H9 (cell line): Measurements from ENCODE around the gene INPP4A. TPM values are rescaled to one million over a fixed set of nuclear protein-coding genes. Genes with fewer than 3 reads are reported as not detected.

Experiments
- DNase-seq: peaks from one replicate; pipeline ENCODE4 v3.0.0-alpha.2; 2017
- H2AFZ ChIP-seq: one replicate; pipeline ENCODE4 v1.6.1; 2013; ENCODE audit warnings: mild to moderate bottlenecking, low read length, control low read depth, moderate library complexity
- H2AK5ac ChIP-seq: 2 replicates; pipeline ENCODE4 v1.6.1; 2013; ENCODE audit warnings: low read length, control low read depth, mixed read lengths; ENCODE audit not compliant: insufficient read length
- H2BK120ac ChIP-seq: one replicate; pipeline ENCODE4 v1.6.1; 2013; ENCODE audit warnings: low read depth, mild to moderate bottlenecking, low read length, control low read depth, inconsistent platforms; ENCODE audit not compliant: poor library complexity, severe bottlenecking
- H2BK12ac ChIP-seq: 2 replicates; pipeline ENCODE4 v1.6.1; 2013; ENCODE audit warnings: low read length, control low read depth, mixed read lengths, low read depth; ENCODE audit not compliant: insufficient read length
- H2BK15ac ChIP-seq: 2 replicates; pipeline ENCODE4 v1.6.1; 2013; ENCODE audit warnings: low read depth, low read length, control low read depth
- H2BK20ac ChIP-seq: one replicate; pipeline ENCODE4 v1.6.1; 2013; ENCODE audit warnings: low read depth, mild to moderate bottlenecking, low read length, control low read depth, inconsistent platforms; ENCODE audit not compliant: poor library complexity, severe bottlenecking
- H2BK5ac ChIP-seq: 2 replicates; pipeline ENCODE4 v1.6.1; 2013; ENCODE audit warnings: low read length, control low read depth, mixed read lengths; ENCODE audit not compliant: insufficient read length
- H3K14ac ChIP-seq: 2 replicates; pipeline ENCODE4 v1.6.1; 2013; ENCODE audit warnings: low read length, control low read depth; ENCODE audit not compliant: insufficient read depth
- H3K18ac ChIP-seq: 2 replicates; pipeline ENCODE4 v1.6.1; 2013; ENCODE audit warnings: low read depth, mild to moderate bottlenecking, mixed read lengths, low read length, control low read depth; ENCODE audit not compliant: insufficient read length
- H3K23ac ChIP-seq: 2 replicates; pipeline ENCODE4 v1.6.1; 2013; ENCODE audit warnings: low read length, control low read depth, mixed read lengths, low read depth; ENCODE audit not compliant: insufficient read length
- H3K23me2 ChIP-seq: 2 replicates; pipeline ENCODE4 v1.6.1; 2013; ENCODE audit warnings: low read depth, mild to moderate bottlenecking, mixed read lengths, low read length, control low read depth; ENCODE audit not compliant: insufficient read length, poor library complexity, severe bottlenecking
- H3K27ac ChIP-seq: 2 replicates; pipeline ENCODE4 v1.5.1; 2013; ENCODE audit warnings: low read length, control low read depth, mixed read lengths, low read depth; ENCODE audit not compliant: insufficient read length
- H3K27me3 ChIP-seq: 2 replicates; pipeline ENCODE4 v1.6.1; 2013; ENCODE audit warnings: low read length, control low read depth, inconsistent platforms; ENCODE audit not compliant: insufficient read depth
- H3K4ac ChIP-seq: 2 replicates; pipeline ENCODE4 v1.6.1; 2013; ENCODE audit warnings: low read depth, mild to moderate bottlenecking, control low read depth, inconsistent platforms, low read length, moderate library complexity
- H3K4me1 ChIP-seq: 2 replicates; pipeline ENCODE4 v1.6.1; 2013; ENCODE audit warnings: low read length, control low read depth, inconsistent platforms; ENCODE audit not compliant: insufficient read depth
- H3K4me2 ChIP-seq: 2 replicates; pipeline ENCODE4 v1.6.1; 2013; ENCODE audit warnings: low read length, control low read depth, mixed read lengths; ENCODE audit not compliant: insufficient read length, insufficient read depth
- H3K56ac ChIP-seq: 2 replicates; pipeline ENCODE4 v1.6.1; 2013; ENCODE audit warnings: low read depth, mild to moderate bottlenecking, mixed read lengths, low read length, control low read depth; ENCODE audit not compliant: insufficient read length
- H3K79me1 ChIP-seq: 2 replicates; pipeline ENCODE4 v1.6.1; 2013; ENCODE audit warnings: low read depth, mild to moderate bottlenecking, moderate library complexity, low read length, control low read depth, inconsistent platforms; ENCODE audit not compliant: insufficient read depth, poor library complexity, severe bottlenecking
- H3K79me2 ChIP-seq: 2 replicates; pipeline ENCODE4 v1.6.1; 2013; ENCODE audit warnings: low read length, control low read depth, inconsistent platforms; ENCODE audit not compliant: insufficient read depth
- H3K9ac ChIP-seq: 2 replicates; pipeline ENCODE4 v1.6.1; 2013; ENCODE audit warnings: low read length, control low read depth, mixed read lengths; ENCODE audit not compliant: insufficient read length; ENCODE audit errors: extremely low read depth
- H3K9me3 ChIP-seq: one replicate; pipeline ENCODE4 v1.6.1; 2013; ENCODE audit warnings: low read depth, low read length, inconsistent platforms; ENCODE audit not compliant: control insufficient read depth
- H3T11ph ChIP-seq: one replicate; pipeline ENCODE4 v1.6.1; 2013; ENCODE audit warnings: mild to moderate bottlenecking, low read length, control low read depth, inconsistent platforms
- H4K20me1 ChIP-seq: one replicate; pipeline ENCODE4 v1.6.1; 2013; ENCODE audit not compliant: control insufficient read depth, insufficient read length, insufficient read depth
- H4K5ac ChIP-seq: 2 replicates; pipeline ENCODE4 v1.6.1; 2013; ENCODE audit warnings: low read depth, mild to moderate bottlenecking, mixed read lengths, low read length, control low read depth; ENCODE audit not compliant: insufficient read length
- H4K8ac ChIP-seq: replicated peaks from 2 replicates; pipeline ENCODE4 v1.6.1; 2013; ENCODE audit warnings: low read length, control low read depth, mixed read lengths, low read depth; ENCODE audit not compliant: insufficient read length
- H4K91ac ChIP-seq: 2 replicates; pipeline ENCODE4 v1.6.1; 2013; ENCODE audit warnings: low read depth, mild to moderate bottlenecking, moderate library complexity, mixed read lengths, low read length, control low read depth; ENCODE audit not compliant: insufficient read length
- H3K27ac Mint-ChIP-seq, 3 experiments: 2 replicates in 2 of 3; 3 replicates in 1 of 3; pipeline ENCODE4 v1.8.0; 2020 to 2021; ENCODE audit warnings: mixed read lengths in 3 of 3, mild to moderate bottlenecking in 1 of 3, moderate library complexity in 1 of 3
- H3K27me3 Mint-ChIP-seq: 2 replicates; pipeline ENCODE4 v1.8.0; 2021; ENCODE audit warnings: low read depth, mild to moderate bottlenecking, moderate library complexity, mixed read lengths
- H3K36me3 Mint-ChIP-seq, 3 experiments: 2 replicates in 2 of 3; 3 replicates in 1 of 3; pipeline ENCODE4 v1.8.0; 2020 to 2021; ENCODE audit warnings: low read depth in 3 of 3, mixed read lengths in 3 of 3; ENCODE audit not compliant: insufficient read depth in 1 of 3
- H3K4me1 Mint-ChIP-seq, 2 experiments: 2 replicates each; pipeline ENCODE4 v1.8.0; 2020; ENCODE audit warnings: mixed read lengths in 2 of 2
- H3K4me3 Mint-ChIP-seq, 2 experiments: 2 replicates in 1 of 2; 3 replicates in 1 of 2; pipeline ENCODE4 v1.8.0; 2020 to 2021; ENCODE audit warnings: mild to moderate bottlenecking in 2 of 2, mixed read lengths in 2 of 2, moderate library complexity in 1 of 2
- H3K9me3 Mint-ChIP-seq, 2 experiments: 2 replicates in 1 of 2; 3 replicates in 1 of 2; pipeline ENCODE4 v1.8.0; 2020; ENCODE audit warnings: mild to moderate bottlenecking in 2 of 2, mixed read lengths in 2 of 2, moderate library complexity in 1 of 2
- WGBS: extraction: QIAGEN DNeasy Blood & Tissue Kit; methylation state at CpG from one replicate; pipeline ENCODE4 v1.1.7; 2013; ENCODE audit warnings: missing lambda C conversion rate, low lambda C conversion rate, mixed read lengths; ENCODE audit not compliant: insufficient read length; ENCODE audit errors: extremely low coverage; 5-methylcytosine and 5-hydroxymethylcytosine counted together
- total RNA-seq: library from RNA; stranded (reverse); gene quantifications from 2 replicates; pipeline ENCODE4 v1.2.1, GENCODE V29; 2021
- TF ChIP-seq, protein P1 (sequence below): fragments of 200-600 bp; sonication (generic); conservative IDR thresholded peaks from 3 replicates; pipeline ENCODE4 v1.8.0; 2021; ENCODE audit warnings: antibody characterized with exemption, mild to moderate bottlenecking

INPP4A gene
- total RNA-seq, 1 experiment from 2014 or later = 55.2 TPM

DNA sequence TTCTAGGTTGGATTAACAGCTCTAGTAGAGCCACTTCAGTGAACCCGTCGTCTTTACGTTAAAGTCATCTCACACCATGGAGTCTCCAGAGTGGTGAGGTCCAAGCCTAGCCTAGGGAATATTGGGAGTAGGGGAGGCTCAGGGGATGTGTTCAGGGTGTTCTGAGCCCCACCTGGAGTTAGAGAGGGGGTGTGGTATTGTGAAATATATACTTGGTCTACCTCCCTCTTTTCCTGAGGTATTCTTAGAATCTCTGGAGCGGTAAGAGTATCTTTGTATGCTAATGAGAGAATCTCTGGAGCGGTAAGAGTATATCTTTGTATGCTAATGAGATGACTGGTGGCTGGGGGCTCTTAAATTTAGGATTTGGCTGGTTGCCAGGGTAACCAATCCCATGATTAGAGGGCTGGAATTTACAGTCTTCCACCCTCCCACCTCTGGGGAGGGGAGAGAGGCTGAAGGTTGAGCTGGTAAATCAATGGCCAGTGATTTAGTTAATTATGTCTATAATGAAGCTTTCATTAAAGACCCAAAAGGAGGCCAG, 69.5 kb downstream of the INPP4A start:
- Histone ChIP-seq H4K8ac (no peak overlapping the region), H3K4me2 (no peak overlapping the region), H3K23ac (no peak overlapping the region), H3K56ac (no peak overlapping the region), H2BK5ac (no peak overlapping the region), H3K14ac (no peak overlapping the region), H3K4me1 (no peaks in the 10 kb centered on the region), H4K20me1 (no peaks in the 10 kb centered on the region), H3K9ac (no peak overlapping the region), H2BK20ac (no peak overlapping the region), H2AK5ac (no peak overlapping the region), H3K79me2 (no peaks in the 10 kb centered on the region), H3K27me3 (no peaks in the 10 kb centered on the region), H2AFZ (no peak overlapping the region), H2BK12ac (no peak overlapping the region), H2BK120ac (no peak overlapping the region), H4K91ac (no peak overlapping the region), H4K5ac (no peak overlapping the region), H3K4ac (no peak overlapping the region), H3T11ph (no peak overlapping the region), H3K23me2 (no peaks in the 10 kb centered on the region), H3K9me3 (no peaks in the 10 kb centered on the region), H3K27ac (no peak overlapping the region), H3K79me1 (no peaks in the 10 kb centered on the region), H3K18ac (no peak overlapping the region), H2BK15ac (no peak overlapping the region)
- peaks cover 2 to 9% (median 5%) of the 10 kb centered on the region in 3 experiments; a peak in 5 of 7 replicates for H3K36me3 Mint-ChIP-seq
- no peak overlapping the region for H3K4me3 Mint-ChIP-seq
- TF ChIP-seq, protein P1, sequence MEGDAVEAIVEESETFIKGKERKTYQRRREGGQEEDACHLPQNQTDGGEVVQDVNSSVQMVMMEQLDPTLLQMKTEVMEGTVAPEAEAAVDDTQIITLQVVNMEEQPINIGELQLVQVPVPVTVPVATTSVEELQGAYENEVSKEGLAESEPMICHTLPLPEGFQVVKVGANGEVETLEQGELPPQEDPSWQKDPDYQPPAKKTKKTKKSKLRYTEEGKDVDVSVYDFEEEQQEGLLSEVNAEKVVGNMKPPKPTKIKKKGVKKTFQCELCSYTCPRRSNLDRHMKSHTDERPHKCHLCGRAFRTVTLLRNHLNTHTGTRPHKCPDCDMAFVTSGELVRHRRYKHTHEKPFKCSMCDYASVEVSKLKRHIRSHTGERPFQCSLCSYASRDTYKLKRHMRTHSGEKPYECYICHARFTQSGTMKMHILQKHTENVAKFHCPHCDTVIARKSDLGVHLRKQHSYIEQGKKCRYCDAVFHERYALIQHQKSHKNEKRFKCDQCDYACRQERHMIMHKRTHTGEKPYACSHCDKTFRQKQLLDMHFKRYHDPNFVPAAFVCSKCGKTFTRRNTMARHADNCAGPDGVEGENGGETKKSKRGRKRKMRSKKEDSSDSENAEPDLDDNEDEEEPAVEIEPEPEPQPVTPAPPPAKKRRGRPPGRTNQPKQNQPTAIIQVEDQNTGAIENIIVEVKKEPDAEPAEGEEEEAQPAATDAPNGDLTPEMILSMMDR = no peak
- no CpG with 5 or more reads among the region's 5 CpGs for WGBS
- H3K9me3 Mint-ChIP-seq = no peaks in the 10 kb centered on the region
- peaks cover 40 to 50% of the 10 kb centered on the region in 2 experiments for H3K4me1 Mint-ChIP-seq
- DNase-seq = no peak
- peak overlapping the region in 2 of 3 experiments; percentile 33 to 74; a peak in 2 of 7 replicates for H3K27ac Mint-ChIP-seq
- H3K27me3 Mint-ChIP-seq = no peaks in the 10 kb centered on the region
